Prostate gland (tissue), 2 donors: Measurements from ENCODE around the gene SF1.

Experiments
- POLR2A ChIP-seq: fragments of 450-650 bp; IDR thresholded peaks from one replicate; pipeline ENCODE4 v1.6.1; 2016; ENCODE audit warnings: antibody characterized with exemption, mild to moderate bottlenecking
- TF ChIP-seq, protein P1 (sequence below), 4 experiments: fragments of 200-600 bp in 2 of 4; fragments of 450-650 bp in 2 of 4; sonication (generic) in 2 of 4; IDR thresholded peaks; 1 replicate in 3 of 4; 2 replicates in 1 of 4; pipeline ENCODE4 v1.5.1; 2016 to 2019; ENCODE audit warnings: antibody characterized with exemption in 4 of 4, mild to moderate bottlenecking in 2 of 4, moderate library complexity in 2 of 4

GRCh38 chr11:64764753-64765152, 13.6 kb downstream of the SF1 start:
- TF ChIP-seq, protein P1, sequence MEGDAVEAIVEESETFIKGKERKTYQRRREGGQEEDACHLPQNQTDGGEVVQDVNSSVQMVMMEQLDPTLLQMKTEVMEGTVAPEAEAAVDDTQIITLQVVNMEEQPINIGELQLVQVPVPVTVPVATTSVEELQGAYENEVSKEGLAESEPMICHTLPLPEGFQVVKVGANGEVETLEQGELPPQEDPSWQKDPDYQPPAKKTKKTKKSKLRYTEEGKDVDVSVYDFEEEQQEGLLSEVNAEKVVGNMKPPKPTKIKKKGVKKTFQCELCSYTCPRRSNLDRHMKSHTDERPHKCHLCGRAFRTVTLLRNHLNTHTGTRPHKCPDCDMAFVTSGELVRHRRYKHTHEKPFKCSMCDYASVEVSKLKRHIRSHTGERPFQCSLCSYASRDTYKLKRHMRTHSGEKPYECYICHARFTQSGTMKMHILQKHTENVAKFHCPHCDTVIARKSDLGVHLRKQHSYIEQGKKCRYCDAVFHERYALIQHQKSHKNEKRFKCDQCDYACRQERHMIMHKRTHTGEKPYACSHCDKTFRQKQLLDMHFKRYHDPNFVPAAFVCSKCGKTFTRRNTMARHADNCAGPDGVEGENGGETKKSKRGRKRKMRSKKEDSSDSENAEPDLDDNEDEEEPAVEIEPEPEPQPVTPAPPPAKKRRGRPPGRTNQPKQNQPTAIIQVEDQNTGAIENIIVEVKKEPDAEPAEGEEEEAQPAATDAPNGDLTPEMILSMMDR (IDR thresholded peaks at IDR 0.05), result no peak
- TF ChIP-seq POLR2A, result no peak
